Upper lobe of left lung (tissue), 4 donors: ENCODE data around the gene ZBTB12.

Experiments
- POLR2A ChIP-seq, 4 donors: fragments of 450-650 bp; IDR thresholded peaks; one replicate each; pipeline ENCODE4 v1.5.1; 2016 to 2017; ENCODE audit warnings: antibody characterized with exemption in 4 of 4, mild to moderate bottlenecking in 2 of 4
- POLR2AphosphoS5 ChIP-seq, 2 donors: sonication (generic); formaldehyde crosslinking; IDR thresholded peaks; one replicate each; pipeline ENCODE4 v1.5.1; 2017; ENCODE audit warnings: antibody characterized with exemption in 2 of 2

DNA sequence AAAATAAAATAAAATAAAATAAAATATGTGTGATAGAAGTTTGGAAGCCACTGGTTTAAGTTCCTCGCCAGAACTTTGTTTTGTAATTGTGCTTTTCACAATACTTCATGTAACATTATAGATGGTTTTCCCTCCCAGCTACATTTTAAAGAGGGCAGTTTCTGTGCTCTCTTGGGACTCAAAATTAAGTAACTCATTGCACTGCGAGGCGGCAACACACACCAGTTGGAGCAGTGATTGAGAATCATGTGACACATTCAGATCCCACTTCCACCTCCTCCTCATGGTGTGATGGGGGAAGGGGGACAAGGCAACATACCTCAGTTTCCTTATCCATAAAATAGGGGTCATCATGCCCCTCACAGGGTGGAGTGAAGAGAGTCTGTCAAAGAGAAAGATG is 33.1 kb upstream of the ZBTB12 start:
- TF ChIP-seq POLR2AphosphoS5 (IDR thresholded peaks at IDR 0.05) (no peak), POLR2A (IDR thresholded peaks at IDR 0.05) (no peak)
